ENCODE results near the gene DAPK1.

Gene DAPK1

GRCh38 chr9:87593359-87593980 is 95.8 kb downstream of the DAPK1 start:
- no peak for DNase-seq (ENCODE audit: low read depth in 2 of 2)

GRCh38 chr9:87594194-87594593 is 96.5 kb downstream of the DAPK1 start:
- DNase-seq (ENCODE audit: low read depth in 2 of 2): no peak

DNA sequence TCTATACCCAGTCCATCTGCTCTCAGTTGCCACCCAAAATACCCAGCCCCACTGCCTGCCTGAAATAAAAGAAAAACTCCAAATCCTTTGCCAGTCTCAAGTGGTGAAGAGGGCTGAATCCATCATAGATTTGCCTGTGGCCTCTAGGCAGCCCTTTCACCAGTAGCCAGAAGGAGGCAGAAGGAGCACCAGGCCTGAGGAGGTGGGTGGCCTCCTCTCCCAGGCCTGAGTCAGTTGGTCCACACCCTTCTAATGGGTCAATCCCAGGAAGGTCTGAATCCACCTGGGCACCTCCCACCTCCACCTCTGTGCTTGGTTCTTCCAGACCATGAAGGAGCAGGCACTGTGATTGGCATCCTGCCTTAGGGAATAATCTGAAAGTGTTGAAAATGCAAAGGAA is 97.0 kb downstream of the DAPK1 start:
- no peak for DNase-seq (ENCODE audit: low read depth in 2 of 2)

DNA sequence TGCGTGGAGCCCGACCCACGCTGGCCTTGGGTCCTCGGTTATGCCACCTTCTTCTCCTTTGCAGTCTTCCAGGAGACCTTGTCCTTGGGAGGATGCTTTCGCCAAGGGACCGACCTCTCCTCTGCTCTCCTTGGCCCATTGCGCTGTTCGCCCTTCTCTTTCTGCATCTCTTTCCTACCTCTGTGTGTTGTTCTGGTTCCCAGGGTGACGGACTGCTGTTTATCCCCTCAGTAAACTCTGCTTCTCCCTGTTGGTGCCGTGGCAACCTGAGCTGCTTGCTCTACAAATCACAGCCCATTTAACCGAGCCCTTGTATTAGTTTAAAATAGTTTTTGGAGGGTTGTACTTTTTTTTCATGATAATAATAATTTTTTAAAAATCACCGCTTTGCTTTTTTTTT is 97.9 kb downstream of the DAPK1 start:
- no peak for DNase-seq (ENCODE audit: low read depth in 2 of 2)

DNA sequence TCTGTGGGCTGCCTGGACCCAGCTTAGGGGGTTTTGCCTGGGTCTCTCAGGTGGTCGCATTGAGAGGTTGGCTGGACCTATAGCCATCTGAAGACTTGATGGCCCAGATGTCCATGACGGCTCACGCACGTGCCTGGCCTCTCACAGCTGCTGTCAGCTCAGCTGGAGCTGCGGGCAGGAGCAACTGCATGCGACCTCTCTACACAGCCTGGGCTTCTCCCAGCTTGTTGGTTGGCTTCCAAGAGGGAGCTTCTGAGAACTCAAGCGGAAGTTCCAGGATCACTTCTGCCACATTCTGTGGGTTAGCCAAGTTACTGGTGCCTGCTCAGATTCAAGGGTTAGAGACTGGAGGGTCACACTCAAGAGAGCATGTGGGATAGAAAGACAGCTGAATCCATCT is 99.2 kb downstream of the DAPK1 start:
- no peak for DNase-seq (ENCODE audit: low read depth in 2 of 2)

GRCh38 chr9:87597710-87598443 is 100.2 kb downstream of the DAPK1 start:
- no peak for DNase-seq (ENCODE audit: low read depth in 2 of 2)

DNA sequence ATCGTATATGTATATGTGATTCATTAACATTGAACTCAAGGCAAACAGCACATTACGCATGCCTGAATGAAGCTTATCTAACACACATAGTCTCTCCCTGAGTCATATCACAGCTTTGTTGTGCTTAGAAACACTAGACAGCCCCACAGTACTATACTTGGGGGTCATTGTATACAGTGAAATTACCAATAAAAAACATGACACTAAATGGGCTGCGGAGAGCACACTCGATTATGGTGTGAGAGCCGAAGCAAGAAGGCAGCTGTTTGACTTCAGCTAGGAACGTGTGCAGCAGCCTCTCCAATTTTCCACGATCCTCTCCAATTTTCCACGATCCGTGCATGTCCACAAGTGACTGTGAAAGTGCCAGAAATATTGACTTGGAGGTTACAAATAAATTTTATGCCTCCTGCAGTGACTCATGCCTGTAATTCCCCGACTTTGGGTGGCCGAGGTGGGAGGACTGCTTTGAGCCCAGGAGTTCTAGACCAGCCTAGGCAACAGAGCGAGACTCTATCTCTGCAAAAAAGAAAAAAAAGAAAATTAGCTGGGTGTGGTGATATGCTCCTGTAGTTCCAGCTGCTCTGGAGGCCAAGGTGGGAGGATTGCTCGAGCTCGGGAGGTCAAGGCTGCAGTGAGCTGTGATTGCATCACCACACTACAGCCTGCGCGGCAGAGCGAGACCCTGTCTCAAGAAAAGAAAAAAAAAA is 102.4 kb downstream of the DAPK1 start:
- no peak for DNase-seq (ENCODE audit: low read depth in 2 of 2)

DNA sequence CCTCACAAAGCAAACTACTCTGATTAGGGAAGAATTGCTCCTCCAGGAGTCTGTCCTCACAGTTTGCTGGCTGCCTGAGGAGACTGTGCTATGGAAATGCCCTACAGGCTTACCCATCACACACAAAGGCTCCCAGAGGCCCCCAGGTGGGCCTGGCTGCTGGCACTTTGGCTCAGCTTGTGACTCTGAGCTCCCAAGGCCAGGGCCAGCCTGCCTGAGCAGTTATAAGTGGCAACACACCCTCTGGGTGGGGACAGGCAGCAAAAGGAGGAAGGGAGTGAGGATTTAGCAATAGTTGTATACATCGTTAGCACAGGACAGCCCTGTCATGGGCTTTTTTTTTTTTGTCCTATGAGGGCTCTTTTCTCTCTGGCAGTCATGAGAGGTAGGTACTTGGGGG is 103.5 kb downstream of the DAPK1 start:
- DNase-seq (ENCODE audit: low read depth in 2 of 2): no peak

- DNase-seq (ENCODE audit: low read depth in 2 of 2): no peak
Observed at GRCh38 chr9:87601595-87601994, 103.9 kb downstream of the DAPK1 start.

- no peak for DNase-seq (ENCODE audit: low read depth in 2 of 2)
Observed at GRCh38 chr9:87602933-87603643, 105.4 kb downstream of the DAPK1 start.

- DNase-seq (ENCODE audit: low read depth in 2 of 2): no peak
Observed at GRCh38 chr9:87603854-87604490, 106.3 kb downstream of the DAPK1 start.

DNA sequence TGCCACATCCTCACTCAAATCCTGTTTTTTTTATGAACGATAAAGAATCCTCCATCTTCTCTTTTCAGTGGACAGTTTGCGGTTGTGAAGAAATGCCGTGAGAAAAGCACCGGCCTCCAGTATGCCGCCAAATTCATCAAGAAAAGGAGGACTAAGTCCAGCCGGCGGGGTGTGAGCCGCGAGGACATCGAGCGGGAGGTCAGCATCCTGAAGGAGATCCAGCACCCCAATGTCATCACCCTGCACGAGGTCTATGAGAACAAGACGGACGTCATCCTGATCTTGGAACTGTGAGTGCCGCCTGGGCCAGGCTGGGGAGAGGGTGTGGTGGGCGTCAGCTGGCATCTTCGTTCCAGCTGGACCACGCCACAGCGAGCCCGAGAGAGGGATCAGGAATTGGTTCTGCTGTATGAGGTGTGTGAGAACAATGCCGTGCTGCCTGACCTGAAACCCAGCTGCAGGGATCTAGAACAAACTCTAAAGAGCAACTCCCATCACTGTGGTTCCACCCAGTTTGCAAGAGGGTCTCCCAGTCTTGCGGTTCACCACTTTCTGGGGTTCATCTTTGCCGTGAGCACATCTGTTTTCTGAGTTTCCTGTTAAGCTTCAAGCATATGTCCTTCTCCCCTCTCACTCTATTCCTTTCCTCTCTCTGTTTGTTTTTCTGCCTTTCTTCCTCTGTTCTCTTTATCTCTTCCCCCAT is 107.4 kb downstream of the DAPK1 start:
- DNase-seq (ENCODE audit: low read depth in 2 of 2): no peak

- DNase-seq (ENCODE audit: low read depth in 2 of 2): no peak
Observed at GRCh38 chr9:87605676-87606075, 108.0 kb downstream of the DAPK1 start.

DNA sequence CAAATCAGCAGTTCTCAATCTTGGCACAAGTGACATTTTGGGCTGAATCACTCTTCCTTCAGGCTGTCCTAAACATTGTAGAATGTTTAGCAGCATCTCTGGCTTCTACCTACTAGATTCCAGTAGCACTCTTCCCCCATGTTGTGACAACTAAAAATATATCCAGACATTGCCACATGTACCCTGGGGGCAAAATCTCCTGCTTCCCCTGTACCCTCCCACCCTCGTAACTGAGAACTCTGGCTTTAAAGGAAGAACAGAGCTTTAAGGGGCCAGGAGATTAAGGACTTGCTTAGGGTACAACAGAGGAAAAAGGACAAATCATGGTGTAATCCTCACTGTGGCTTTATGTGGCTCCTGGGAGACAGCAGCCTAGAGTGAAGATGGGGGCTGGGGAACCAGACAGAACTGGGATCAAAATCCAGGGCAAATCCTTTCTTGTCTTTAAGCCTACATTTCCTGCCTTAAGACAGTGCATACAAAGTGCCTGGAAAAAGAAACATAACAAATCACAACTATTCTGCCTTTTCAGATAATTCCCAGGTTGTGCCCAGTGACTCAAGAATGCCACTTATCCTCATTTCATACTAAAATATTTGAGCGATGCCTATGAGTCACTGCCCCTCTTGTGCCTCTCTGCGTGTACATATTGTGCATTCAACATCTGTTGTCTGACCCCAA is 109.3 kb downstream of the DAPK1 start:
- DNase-seq (ENCODE audit: low read depth in 2 of 2): no peak

DNA sequence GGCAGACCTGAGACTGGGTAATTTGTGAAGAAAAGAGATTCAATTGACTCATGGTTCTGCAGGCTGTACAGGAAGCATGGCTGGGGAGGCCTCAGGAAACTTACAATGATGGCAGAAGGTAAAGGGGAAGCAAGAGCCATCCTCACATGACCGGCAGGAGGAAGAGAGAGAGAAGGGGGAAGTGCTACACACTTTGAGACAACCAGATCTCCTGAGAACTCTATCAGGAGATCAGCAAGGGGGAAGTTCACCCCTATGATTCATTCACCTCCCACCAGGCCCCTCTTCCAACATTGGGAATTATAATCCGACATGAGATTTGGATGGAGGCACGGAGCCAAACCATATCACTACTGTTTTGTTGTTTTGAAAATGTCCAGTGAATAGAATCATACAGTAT is 110.2 kb downstream of the DAPK1 start:
- no peak for DNase-seq (ENCODE audit: low read depth in 2 of 2)

DNA sequence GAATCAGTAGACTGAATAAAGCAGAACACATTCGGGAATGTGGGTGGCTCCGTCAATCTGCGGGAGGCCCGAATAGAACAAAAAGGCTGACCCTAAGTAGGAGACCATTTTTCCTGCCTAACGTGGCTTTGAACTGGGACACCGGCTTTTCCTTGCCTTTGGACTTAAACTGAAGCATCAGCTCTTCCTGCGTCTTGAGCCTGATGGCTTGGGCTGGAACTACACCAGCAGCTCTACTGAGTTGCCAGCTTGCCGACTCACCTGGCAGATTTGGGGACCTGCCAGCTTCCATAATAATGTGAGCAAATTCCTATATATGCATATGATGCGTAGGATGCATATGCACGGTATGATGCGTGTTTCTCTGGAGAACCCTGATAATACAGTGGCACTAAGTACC is 111.3 kb downstream of the DAPK1 start:
- no peak for DNase-seq (ENCODE audit: low read depth in 2 of 2)

GRCh38 chr9:87609486-87609885 is 111.8 kb downstream of the DAPK1 start:
- DNase-seq (ENCODE audit: low read depth in 2 of 2): no peak

DNA sequence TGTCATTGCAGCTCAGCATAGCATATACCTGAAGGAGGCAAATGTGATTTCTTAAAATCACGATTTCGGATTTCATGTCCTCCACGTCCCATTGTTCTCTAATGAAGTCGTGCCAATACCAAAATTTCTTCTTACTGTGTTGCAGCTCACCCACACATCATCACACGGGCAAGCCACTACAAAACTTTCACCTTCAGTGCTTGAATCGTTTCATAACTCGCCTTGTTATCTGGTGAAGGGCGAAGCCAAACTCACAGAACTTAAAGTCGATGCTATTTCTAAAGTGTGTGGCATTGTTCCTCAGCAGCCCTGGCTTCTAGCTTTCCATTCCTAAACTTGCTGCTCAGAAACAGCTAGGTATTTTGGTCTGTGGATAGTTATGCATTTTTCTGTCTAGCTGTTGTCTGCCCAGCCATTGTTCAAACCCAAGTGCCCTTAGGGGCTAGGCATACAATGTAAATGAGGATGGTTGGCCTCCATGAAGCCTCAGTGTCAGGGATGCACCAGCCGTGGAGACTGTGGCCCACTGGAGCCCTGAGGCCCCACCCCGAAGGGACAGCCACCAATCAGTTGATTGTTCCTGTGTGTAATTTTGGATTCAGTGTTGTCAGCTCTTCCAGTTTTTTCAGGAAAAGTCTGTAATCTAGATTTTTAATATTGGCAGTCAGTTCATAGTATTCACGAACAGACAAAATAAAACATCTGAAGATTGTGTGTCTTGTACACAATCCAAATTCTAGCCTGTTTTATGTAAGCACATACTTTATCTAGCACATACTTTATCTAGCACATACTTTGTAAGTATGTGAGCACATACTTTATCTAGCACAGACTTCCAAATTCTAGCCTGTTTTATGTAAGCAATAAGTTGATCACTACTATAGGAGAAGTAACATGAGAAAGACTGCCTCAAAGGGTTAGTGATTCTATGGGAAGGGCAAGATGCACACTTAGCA is 112.8 kb downstream of the DAPK1 start:
- DNase-seq (ENCODE audit: low read depth in 2 of 2): no peak

- no peak for DNase-seq (ENCODE audit: low read depth in 2 of 2)
Observed at GRCh38 chr9:87611776-87612175, 114.1 kb downstream of the DAPK1 start.

DNA sequence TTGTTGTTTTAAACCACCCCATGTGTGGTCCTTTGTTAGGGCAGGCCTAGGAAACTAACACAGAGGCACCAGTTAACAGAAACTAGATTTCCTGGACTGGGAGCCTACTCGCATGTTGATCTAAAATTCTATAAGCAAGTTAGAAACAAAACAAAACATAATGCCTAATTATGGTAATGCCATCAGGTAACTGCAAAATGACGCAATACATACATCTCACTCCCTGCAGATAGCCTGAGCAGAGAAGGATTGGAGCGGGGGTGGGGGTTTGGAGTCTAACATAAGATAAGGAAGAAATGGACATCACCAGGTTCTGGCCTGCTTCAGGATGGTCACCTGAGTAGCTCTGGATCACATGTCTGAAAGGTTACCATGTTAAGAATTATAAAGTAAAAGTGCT is 114.9 kb downstream of the DAPK1 start:
- DNase-seq (ENCODE audit: low read depth in 2 of 2): no peak
